K562 treated with DMSO at 1 percent for 12 hours (cell line): ENCODE measurements around the gene PVALEF. TPM values are rescaled to one million over a fixed set of nuclear protein-coding genes. Genes with fewer than 3 reads are reported as not detected.

Experiments
- total RNA-seq: library from RNA; unstranded; fragments of 300-600 nt; gene quantifications from 2 replicates; pipeline ENCODE4 v1.2.3, GENCODE V29; 2022; ENCODE audit not compliant: insufficient read depth

PVALEF gene
- total RNA-seq, result not detected in 2 replicates

GRCh38 chr17:81165246-81166032, at the start of gene PVALEF:
Gene PVALEF (plus strand): TSS chr17:81165507. CDS start chr17:81181227, 15,720 bp downstream.

GRCh38 chr17:81166033-81166492, 756 bp downstream of the PVALEF start, which contains the start of gene AATK:
Gene AATK (minus strand): TSS chr17:81166221. CDS start chr17:81165992, 229 bp downstream.

DNA sequence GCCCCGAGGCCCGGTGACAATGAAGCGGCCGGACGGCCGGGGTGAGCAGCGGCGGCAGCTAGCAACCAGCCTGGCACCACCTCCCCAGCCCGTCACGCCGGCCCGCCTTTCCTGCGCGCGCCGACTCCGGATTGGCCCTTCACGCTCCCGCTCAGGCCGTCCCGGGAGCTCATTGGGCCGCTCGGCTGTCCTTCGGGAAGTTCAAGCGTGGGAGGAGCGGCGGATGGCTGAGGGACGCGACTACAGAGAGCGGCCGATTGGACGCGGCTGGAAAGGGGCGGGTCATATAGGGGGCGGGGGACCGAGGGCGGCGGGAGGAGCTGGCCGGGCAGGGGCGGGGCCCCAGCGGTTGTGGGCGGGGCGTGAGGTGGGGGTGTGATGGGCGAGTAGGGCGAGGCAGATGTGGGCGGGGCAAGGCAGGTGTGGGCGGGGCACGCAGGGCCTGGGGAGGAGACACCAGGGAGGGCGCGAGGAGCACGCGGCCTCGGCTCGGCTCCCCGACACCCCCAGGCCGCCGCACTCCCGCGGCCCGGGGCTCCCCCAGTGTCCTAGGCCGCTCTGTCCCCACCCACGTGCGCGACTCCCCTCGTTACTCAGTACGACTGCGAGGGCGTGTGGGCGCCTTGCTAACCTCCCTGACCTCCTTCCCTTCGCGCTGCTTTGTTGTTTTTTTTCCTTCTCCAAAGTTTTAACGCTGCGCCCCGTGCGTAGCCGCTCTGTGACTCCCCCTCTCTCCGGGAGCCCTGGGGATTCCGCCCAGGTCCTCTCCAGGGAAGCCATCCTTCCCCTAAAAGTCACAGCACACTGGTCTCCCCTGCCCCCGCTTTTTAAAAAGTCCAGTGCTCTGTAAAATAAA, 57.8 kb downstream of the PVALEF start, which contains the start of gene CEP131:
CEP131 (minus strand) TSS at position 60 of the 856 bp plus-strand sequence. CDS start 2,909 bp downstream, outside the sequence.

Other genes starting within 250 kb of the PVALEF start
- 20.3 and 21.7 TPM in 2 replicates for gene CHMP6, start 173.7 kb upstream of the PVALEF start, total RNA-seq
- gene BAIAP2, start 130.4 kb upstream of the PVALEF start, total RNA-seq, result 76.3 and 78.7 TPM in 2 replicates
- 0.15 TPM in 1 of 2 replicates, not detected in the other for gene AATK, start 714 bp downstream of the PVALEF start, total RNA-seq
- 20.5 and 23.7 TPM in 2 replicates for gene CEP131, start 57.5 kb downstream of the PVALEF start, total RNA-seq
- 14.7 and 32.0 TPM in 2 replicates for gene TEPSIN, start 73.5 kb downstream of the PVALEF start, total RNA-seq
- 42.6 and 60.3 TPM in 2 replicates for gene NDUFAF8, start 73.8 kb downstream of the PVALEF start, total RNA-seq
- gene SLC38A10, start 129.8 kb downstream of the PVALEF start, total RNA-seq, result 64.6 and 81.4 TPM in 2 replicates
- gene BAHCC1, start 229.9 kb downstream of the PVALEF start, total RNA-seq, result 3.8 and 12.7 TPM in 2 replicates